Stimulated activated CD4-positive, alpha-beta T cell treated with anti-CD3 and anti-CD28 coated beads, Interleukin-2, amount 100 ng/mL, for 24 hours (primary cell): ENCODE measurements around the gene LSM4.
"Not testable (repeated sequence)": the region's sequence is repeated elsewhere in the genome, so short reads cannot be mapped to it uniquely, and the experiment has no call there.

ENCODE experiments used
- DNase-seq, 2 donors: peaks; one replicate each; pipeline ENCODE4 v3.0.0-alpha.2; 2020

Gene LSM4

DNA sequence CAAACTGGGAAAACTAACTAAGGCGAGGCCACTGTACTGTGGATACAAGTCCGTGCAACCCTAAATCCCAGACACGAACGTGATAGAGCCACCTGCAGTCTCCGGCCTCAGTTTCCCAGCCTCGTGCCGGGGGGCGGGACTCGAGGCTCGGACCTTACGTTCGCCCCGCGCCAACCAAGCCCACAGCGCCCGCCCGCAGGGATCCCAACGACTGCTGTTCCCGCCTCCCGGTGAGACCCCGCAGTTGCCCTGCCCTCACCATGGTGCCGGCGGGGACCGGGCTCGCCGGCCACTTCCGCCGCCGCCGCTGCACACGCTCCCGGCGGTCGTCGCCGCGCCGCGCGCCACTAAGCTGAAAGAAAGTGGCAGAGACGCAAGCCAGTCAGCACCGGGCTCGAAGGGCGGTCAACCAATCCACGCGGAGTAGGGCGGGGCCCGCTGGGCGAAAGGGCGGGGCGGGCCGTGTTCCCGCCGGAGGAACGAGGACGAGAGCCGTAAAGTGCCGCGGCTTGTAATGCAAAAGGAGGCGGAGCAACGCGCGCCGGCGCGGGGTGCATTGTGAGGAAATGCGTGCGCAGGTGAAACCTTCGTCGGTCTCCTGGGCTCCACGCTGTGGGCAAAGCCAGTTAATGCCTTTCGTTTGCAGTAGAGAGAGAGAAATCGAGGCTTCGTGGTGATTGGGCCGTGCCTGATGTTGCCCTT, at the start of gene LSM4:
Gene LSM4, minus strand, starts transcription at position 318 of the 702 bp plus-strand sequence. Its CDS starts 56 bp downstream, at position 262.
- DNase-seq, result peak; percentile 99 to 100

DNA sequence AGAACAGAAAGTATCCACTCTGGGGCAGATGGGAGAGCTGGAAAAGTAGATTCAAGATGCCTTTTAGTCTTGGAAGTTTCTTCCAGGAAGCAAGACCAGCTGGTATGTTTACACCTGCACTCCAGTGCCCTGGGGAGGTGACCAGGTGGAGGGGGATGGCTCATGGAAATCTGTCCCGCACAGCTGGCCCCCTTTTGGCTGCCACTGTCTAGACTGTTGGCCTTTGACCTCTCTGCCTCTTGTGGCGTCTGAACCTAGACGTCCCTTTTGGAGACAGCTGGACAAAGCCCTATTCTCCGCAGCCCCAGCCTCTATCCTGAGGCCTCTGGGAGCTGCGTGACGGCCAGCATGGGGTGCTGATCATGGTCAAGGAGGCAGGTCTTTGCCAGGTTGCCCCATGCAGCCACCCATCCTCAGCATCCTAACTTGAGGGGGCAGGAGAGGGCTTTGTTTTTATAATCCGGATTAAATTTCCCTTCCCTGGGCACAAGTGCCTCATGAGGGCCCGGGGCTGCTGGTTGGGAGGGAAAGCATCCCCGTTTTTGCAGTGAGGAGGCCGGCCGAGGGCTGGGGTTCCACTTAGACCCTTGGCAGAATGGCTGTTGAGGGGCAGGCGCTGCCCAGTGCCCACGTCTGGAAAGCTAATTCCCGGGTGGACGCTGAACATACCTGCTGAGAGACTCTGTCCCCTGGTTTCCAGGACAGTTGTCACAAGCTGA, 45.8 kb upstream of the LSM4 start:
- no peak for DNase-seq

DNA sequence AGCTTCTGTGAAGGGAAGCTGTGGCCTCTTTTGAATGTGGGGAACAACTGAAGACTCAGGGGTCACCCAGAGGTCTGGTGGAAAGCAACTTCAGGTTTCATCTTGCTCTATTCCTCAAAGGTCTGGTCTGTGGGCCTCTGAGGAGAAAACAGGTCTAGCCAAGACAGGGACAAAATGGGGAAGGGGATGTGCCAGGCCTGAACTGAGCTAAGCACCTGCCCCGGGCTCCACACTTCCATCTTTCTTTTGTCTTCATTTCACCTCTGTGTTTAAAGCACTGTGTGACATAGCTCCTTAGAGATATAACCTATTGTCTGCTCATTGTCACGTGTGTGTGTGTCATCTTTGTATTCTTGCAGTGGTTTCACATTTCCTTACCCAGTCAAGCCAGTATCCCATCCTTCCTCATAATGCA, 43.2 kb upstream of the LSM4 start:
- DNase-seq, result no peak

DNA sequence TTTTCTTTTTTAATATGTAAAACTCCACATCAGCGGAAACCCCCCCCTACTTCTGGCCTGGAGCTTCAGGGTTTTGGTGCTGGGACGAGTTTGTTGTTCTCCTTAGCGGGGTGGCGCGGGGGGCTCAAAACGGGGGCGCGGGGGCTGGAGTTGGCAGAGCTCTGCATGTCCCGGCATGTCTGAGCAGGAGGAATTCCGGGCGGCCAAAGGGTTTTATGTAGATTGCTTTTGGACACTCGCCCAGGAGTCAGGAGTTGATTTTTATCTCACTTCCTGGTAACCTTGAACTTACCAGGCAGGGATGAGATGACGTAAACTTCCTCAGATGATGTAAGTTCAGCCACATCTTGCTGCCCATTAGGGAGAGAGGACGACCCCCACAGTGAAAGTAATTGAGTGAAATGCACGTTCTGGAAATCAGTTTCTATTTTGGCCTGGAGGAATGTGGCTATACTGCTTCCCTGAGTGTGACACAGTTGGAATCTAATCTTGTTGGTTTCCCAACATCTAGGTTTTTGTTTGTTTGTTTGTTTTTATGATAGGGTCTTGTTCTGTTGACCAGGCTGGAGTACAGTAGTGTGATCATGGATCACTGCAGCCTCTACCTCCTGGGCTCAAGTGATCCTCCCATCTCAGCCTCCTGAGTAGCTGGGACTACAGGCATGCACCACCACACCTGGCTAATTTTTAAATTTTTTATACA, 42.1 kb upstream of the LSM4 start:
- no peak for DNase-seq

DNA sequence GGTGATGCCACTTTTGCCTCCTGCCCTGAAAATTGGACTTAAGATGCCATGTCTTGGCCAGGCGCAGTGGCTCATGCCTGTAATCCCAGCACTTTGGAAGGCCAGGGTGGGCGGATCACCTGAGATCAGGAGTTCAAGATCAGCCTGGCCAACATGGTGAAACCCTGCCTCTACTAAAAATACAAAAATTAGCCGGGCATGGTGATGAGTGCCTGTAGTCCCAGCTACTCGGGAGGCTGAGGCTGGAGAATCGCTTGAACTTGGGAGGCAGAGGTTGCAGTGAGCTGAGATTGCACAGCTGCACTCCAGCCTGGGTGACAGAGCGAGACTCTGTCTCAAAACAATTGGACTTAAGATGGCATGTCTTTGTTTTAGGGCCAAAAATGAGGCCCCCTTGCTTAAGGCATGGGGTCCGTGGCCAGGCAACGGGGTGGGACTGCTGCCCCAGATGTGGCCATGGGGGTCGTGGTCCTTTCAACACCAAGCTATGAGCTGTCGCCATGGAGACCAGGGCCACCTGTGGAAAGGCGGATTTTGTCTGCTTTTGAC, 41.5 kb upstream of the LSM4 start:
- DNase-seq, result not testable (repeated sequence)

DNA sequence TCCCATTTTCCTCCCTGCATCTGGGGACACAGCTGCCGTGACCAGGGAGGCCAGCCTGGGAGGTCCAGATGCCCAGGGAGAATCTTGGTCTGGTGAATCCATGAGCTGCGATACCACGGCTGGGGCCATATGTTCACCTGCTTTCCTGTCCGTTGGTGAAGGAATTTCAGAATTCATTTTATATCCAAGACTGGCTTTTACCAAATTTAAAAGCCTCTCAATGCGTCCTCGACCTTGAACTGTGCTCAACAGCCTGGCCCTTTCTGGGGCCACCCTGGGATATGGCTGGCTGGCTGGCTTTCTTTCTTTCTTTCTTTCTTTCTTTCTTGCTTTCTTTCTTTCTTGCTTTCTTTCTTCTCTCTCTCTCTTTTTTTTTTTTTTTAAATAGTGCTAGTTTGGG, 40.9 kb upstream of the LSM4 start:
- DNase-seq, result no peak

DNA sequence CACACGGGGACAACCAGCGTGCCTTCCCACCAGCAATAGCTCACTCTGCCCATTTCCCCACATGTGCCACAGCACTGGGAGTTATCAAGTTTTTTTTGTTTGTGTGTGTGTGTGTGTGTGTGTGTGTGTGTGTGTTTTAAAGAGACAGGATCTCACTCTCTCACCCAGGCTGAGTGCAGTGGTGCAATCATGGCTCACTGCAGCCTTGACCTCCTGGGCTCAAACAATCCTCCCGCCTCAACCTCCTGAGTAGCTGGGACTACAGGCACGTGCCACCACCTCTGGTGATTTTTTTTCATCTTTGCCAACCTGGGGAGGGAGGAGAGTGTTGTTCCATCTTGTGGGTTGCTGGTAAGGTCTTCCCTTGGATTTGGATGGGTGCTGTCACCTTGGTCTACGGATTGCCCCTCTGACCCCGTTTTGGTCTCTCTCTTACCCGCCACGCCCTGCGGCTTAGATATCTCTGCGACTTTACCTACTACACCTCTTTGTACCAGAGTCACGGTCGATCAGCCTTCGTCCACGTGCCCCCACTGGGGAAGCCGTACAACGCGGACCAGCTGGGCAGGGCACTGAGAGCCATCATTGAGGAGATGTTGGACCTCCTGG, 40.2 kb upstream of the LSM4 start:
- no peak for DNase-seq

DNA sequence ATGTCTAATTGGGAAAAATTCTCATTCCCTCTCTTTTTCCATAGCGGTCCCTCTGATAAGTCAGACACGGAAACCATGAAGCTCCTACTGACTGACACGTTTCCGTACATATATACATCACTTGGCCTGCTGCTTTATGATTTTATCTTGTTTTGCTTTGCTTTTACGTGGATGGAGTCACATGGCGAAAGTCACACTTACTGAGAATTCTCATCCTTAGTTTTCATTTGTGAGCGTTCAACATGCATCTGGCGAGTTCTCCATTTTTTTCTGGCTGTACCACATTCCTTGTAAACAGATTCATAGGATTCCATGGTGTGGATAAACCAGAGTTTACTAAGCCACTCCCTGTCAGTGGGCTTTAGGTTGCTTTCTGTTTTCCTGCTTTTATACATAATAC, 38.8 kb upstream of the LSM4 start:
- no peak for DNase-seq

DNA sequence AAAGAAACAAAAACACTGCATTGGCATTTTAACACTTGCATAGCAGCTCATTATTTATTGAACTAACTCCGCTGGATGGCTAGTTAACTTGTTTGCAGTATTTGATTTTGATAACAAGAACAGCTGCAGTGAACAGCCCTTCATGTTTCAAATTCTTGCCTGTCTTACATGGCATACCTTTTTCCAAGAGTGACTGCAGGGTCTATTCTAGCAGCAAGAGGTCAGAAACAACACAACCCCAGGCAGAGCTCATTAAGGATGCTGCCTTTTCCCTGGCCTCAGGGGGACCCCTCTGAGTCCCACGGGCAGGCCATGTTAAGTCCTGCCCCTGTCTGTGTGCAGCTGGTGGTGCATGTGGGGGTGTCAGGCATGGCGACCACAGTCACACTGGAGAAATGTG, 34.2 kb upstream of the LSM4 start:
- DNase-seq, result no peak

DNA sequence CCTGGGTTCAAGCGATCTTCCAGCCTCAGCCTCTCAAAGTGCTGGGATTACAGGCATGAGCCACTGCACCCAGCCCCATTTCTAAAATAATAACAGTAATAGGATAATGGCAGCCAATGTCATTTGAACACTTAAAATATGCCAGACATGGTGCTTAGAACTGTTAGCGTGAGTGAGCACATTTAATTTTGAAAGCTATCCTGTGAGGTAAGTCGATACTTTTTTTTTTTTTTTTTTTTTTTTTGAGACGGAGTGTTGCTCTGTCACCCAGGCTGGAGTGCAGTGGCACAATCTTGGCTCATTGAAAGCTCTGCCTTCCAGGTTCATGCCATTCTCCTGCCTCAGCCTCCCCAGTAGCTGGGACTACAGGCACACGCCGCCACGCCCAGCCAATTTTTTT, 31.9 kb upstream of the LSM4 start:
- not testable (repeated sequence) for DNase-seq

DNA sequence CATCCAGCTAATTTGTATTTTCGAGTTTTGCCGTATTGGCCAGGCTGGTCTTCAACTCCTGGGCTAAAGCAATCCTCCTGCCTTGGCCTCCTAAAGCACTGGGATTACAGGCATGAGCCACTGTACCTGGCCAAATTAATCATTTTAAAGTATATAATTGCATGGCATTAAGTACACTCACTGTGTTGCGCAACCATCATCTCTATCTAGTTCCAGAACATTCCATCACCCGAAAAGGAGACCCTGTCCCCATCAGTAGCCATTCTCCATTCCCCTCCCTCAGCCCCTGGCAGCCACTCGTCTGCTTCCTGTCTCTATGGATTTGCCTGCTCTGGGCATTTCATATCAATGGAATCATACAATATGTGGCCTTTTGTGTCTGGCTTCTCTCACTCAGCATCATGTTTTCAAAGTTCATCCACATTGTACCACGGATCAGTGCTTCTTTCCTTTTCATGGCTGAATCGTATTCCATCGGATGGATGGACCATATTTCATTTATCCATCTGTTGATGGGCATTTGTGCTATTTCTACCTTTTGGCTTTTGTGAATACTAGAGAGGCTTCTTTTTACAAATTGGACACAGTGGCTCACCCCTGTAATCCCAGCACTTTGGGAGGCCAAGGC, 30.6 kb upstream of the LSM4 start:
- no peak for DNase-seq

DNA sequence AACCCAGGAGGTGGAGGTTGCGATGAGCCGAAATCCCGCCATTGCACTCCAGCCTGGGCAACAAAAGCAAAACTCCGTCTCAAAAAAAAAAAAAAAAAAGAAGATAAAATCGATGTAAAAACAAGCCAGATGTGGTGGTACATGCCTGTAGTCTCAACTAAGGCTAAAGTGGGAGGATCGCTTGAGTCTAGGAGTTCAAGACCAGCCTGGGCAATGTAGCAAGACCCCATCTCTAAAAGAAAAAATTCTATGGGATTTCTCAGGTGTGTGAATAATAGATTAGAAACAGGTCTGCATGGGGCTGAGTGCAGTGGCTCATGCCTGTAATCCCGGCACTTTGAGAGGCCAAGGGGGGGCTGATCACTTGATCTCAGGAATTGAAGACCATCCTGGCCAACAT, 28.7 kb upstream of the LSM4 start:
- DNase-seq, result no peak

DNA sequence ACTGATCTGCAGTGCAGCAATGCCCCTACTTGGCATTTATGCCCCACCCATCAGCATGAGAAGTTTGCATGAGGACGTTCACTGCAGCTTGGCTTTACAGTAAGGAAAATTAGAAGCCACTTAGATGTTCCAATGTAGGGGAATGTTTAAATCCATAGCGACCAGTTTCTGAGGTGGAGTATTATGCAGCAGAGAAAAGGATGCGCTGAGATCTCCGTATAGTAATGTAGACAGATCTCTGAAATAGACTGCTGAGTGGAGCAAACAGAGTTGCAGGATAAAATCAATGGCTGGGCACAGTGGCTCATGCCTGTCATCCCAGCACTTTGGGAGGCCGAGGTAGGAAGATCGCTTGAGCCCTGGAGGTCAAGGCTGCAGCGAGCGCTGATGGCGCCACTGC, 27.6 kb upstream of the LSM4 start:
- DNase-seq, result no peak

DNA sequence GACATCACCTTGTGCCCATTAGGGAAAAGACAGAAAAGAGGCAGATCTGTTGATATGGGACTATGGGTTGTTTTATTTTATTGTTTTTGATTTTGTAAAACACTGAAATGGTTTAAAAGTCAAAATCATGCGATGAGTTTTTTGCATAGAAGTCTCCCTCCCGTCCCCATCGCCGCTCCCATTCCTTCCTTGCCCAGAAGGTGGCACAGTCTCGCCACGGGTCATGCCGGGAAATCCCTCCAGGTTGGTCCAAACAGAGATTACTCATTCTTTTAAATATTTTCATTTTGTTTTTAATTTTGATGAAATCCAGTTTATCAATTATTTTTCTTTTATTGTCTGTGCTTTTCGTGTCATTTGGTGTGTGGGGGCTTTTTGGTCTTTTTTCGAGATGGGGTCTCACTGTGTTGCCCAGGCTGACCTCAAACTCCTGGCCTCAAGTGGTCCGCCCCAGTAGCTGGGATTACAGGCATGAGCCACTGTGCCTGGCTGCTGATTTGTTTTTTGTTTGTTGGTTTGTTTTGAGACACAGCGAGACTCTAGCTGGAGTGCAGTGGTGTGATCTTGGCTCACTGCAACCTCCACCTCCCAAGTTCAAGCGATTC, 26.8 kb upstream of the LSM4 start:
- peak; percentile 30 to 49 for DNase-seq

DNA sequence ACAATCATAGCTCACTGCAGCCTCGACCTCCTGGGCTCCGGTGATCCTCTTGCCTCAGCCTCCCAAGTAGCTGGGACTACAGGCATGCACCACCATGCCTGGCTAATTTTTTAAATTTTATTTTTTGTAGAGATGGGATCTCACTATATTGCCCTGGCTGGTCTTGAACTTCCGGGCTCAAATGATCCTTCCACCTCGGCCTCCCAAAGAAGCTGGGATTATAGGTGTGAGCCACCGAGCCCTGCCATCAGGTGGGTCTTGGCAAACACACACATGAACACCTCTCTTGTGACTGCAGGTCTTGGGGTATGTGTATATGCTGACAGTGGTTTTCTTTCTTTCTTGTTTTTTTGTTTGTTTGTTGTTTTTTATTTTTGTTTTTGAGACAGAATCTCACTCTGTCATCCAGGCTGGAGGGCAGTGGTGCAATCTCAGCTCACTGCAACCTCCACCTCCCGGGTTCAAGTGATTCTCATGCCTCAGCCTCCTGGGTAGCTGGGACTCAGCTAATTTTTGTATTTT, 26.0 kb upstream of the LSM4 start:
- not testable (repeated sequence) for DNase-seq

DNA sequence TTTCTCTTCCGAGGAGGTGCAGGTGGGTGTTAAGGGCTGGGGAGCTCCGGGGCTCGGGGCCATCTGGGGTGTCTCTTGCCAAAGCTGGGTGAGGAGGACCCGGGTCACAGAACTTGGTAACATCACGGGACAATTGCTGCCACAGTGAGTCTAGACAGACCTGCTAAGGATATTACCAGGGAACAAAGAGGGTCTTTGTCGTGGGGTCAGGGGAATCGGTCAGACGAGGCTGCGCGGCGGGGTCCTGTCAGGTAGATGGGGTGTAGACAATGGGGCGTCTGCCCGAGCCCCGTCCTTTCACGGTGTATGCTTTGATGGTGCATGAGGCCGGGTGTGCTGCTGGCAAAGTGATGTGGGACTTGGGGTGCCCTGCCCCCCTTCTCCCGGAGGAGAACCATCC, 25.3 kb upstream of the LSM4 start:
- DNase-seq, result no peak

DNA sequence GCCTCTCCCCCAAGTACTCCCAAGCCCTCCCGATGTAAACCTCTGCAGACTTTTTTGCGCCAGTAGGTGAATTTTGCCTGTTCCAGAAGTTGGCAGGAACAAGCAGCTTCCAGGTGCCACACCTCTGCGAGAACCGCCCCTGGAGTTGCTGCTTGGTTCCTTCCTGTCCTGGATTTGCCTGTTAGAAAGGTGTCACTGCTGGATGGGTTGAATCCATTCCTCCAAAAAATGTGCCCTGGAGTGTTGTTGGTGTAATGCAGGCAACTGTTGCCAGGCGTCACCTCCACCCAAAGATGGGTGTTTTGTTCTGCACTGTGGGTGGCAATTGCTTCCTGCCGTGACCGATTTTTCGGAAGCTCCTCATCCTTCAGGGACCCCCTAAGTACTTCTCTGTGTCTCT, 23.2 kb upstream of the LSM4 start:
- DNase-seq, result no peak

DNA sequence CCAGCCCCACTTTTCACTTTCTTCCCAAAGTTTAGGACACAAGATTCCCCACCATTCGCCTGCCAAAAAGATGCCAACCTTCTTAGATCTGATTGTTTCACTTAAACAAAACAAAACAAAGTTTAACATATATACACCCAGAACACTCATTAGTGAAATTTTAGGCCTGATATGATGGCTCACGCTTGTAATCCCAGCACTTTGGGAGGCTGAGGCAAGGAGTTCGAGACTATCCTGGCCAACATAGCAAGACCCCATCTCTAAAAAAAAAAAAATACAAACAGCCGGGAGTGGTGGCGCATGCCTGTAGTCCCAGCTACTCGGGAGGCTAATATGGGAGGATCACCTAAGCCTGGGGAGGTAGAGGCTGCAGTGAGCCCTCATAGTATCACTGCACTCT, 22.4 kb upstream of the LSM4 start:
- DNase-seq, result no peak

DNA sequence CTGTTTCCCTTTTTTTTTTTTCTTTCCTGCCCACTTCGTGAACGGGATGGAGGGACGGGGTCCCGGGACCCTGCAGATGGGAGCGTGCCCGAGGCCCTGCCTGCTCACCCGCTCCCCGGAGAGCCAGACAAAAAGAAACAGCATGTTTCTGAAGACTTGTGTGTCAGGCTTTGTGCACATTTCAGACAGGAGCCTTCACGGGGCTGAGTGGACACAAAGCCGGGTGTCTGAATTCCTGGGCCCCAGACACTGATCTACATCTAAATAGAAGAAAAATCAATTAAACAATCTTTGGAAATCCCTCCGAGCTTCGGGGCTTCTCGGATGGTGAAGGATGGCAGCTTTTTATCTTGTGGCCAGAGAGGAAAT, 21.7 kb upstream of the LSM4 start:
- DNase-seq, result no peak

DNA sequence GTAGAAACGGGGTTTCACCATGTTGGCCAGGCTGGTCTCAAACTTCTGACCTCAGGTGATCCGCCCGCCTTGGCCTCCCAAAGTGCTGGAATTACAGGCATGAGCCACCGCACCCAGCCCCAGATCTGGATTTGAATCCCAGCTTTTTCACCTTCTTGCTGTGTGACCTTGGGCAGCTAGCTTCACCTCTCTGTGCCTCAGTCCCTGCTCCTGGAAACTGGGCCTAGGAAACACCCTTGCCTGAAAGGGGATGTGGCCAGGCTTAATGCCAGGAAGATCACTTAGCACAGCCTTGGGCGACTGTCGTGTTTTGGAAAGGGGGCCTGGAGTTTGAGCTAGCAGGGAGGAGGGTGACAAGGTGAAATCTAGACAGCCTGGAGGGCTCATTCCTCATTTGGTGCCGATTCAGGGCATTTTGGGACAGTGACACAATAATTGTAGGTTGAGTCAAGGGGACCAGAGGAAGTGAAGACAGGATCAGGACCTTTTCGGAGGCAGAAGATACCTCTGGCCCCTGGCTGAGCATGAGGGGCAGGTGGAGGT, 19.3 kb upstream of the LSM4 start:
- DNase-seq, result no peak

DNA sequence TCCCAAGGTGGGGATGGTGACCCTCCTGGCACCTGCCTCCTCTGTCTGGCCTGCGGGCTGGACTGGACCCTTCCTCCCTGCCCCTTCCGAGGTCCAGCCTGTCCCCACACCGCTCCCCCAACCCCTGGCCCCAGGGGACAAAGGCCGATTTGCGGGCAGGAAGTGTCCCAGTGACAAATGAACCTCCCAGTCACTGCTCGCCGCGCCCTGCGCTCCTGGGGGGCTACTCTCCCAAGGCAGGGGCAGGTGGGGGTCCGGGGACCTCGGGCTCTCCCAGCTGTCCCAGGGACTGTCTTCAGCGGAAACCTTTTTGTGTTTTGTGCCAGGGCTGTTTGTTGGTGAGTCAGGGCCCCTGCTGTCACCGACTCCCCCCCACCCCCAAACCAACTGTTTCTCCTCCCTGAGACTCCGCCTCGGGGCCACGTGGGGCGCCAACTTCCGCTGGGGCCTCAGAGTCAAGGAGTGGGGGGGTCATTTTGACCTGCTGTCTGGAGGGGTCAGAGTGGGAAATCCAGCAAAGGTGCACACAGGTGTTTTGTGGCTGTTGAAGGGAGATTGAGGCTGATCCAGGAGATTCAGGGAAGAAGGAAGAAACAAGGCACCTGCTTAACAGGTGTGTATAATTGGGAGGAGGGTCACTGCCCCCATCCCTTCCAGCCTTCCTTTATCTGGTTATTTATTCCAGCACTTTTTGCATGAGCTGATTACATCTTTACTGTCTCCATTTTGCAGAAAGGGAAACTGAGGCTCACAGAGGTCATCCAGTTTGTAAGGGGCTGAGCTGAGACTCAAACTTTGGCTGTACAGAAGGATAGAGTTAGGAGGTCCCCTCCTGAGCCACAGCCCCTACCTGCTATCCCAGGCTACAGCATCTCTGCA, 18.4 kb upstream of the LSM4 start:
- DNase-seq, result peak; percentile 71 to 74
